PFSK-1 (cell line): ENCODE measurements around the gene TENM3.

Source experiments
- FOXP2 ChIP-seq: optimal IDR thresholded peaks from 2 replicates; pipeline ENCODE3; 2011; ENCODE audit warnings: borderline replicate concordance, control low read depth, inconsistent platforms; ENCODE audit not compliant: insufficient read depth; ENCODE audit errors: extremely low read length, extremely low read depth
- POLR2AphosphoS5 ChIP-seq: IDR thresholded peaks from 2 replicates; pipeline ENCODE4 v1.6.1; 2012; ENCODE audit warnings: low read depth, mild to moderate bottlenecking, control low read depth, low read length, moderate library complexity
- REST ChIP-seq, 2 experiments: IDR thresholded peaks; 2 replicates each; pipeline versions ENCODE4 v1.6.1 to v1.8.0; 2011 to 2012; ENCODE audit warnings: low read depth in 2 of 2, low read length in 2 of 2, control low read depth in 1 of 2, inconsistent platforms in 1 of 2, mild to moderate bottlenecking in 1 of 2, moderate library complexity in 1 of 2; ENCODE audit not compliant: insufficient read depth in 1 of 2
- SIN3A ChIP-seq: IDR thresholded peaks from 2 replicates; pipeline ENCODE4 v1.6.1; 2012; ENCODE audit warnings: mild to moderate bottlenecking, low read length, moderate library complexity, borderline replicate concordance; ENCODE audit not compliant: insufficient read depth
- TAF1 ChIP-seq: IDR thresholded peaks from 2 replicates; pipeline ENCODE4 v1.6.1; 2012; ENCODE audit warnings: low read length, control low read depth, borderline replicate concordance; ENCODE audit not compliant: insufficient read depth

TENM3 gene

GRCh38 chr4:182252220-182252619, 9.0 kb downstream of the TENM3 start:
- TF ChIP-seq POLR2AphosphoS5 (no peak), FOXP2 (no peak), TAF1 (no peak), REST (IDR thresholded peaks at IDR 0.05; ENCODE audit: insufficient read depth in 1 of 2, low read depth in 2 of 2, low read length in 2 of 2) (no peak), SIN3A (no peak)

GRCh38 chr4:182254026-182254780, 11.0 kb downstream of the TENM3 start:
- no peak for TF ChIP-seq FOXP2
- no peak for TF ChIP-seq REST (IDR thresholded peaks at IDR 0.05; ENCODE audit: insufficient read depth in 1 of 2, low read depth in 2 of 2, low read length in 2 of 2)
- TF ChIP-seq POLR2AphosphoS5: no peak
- no peak for TF ChIP-seq SIN3A
- TF ChIP-seq TAF1: no peak

- TF ChIP-seq REST (IDR thresholded peaks at IDR 0.05; ENCODE audit: insufficient read depth in 1 of 2, low read depth in 2 of 2, low read length in 2 of 2): no peak
- TF ChIP-seq FOXP2: no peak
- TF ChIP-seq TAF1: no peak
- no peak for TF ChIP-seq POLR2AphosphoS5
- no peak for TF ChIP-seq SIN3A
These were observed 12.4 kb downstream of the TENM3 start for GRCh38 chr4:182255441-182256190.

GRCh38 chr4:182257016-182257415, 13.8 kb downstream of the TENM3 start:
- TF ChIP-seq POLR2AphosphoS5: no peak

GRCh38 chr4:182257503-182257902, 14.3 kb downstream of the TENM3 start:
- no peak for TF ChIP-seq FOXP2
- TF ChIP-seq TAF1: no peak
- TF ChIP-seq REST (IDR thresholded peaks at IDR 0.05; ENCODE audit: insufficient read depth in 1 of 2, low read depth in 2 of 2, low read length in 2 of 2): no peak
- no peak for TF ChIP-seq POLR2AphosphoS5
